H1 (cell line): ENCODE results near the gene PAQR9. TPM values are rescaled to one million over a fixed set of nuclear protein-coding genes. Genes with fewer than 3 reads are reported as not detected.

Source experiments
- CTCF ChIA-PET: fragments of 300-600 bp; sonication (Branson Sonifier 250); formaldehyde crosslinking; loops from one replicate; lab custom pipeline; 2021; ENCODE audit not compliant: partially characterized antibody; lab: Charles Lee
- POLR2A ChIA-PET: fragments of 300-600 bp; sonication (Branson Sonifier 250); formaldehyde crosslinking; loops from one replicate; lab custom pipeline; 2021; ENCODE audit warnings: inconsistent platforms; ENCODE audit not compliant: partially characterized antibody; lab: Charles Lee
- DNase-seq, 2 experiments: peaks; one replicate each; pipeline versions ENCODE4 v3.0.0 to v3.0.0-alpha.2; 2010 to 2022; ENCODE audit warnings: low spot score in 2 of 2, low read depth in 1 of 2, mixed read lengths in 1 of 2
- FAIRE-seq: peaks from 2 replicates; lab custom pipeline; 2011; peaks lifted over from hg19 to GRCh38; lab: Jason Lieb, UNC
- H2AFZ ChIP-seq: 2 replicates; pipeline ENCODE4 v1.8.1; 2012; ENCODE audit warnings: low read length, inconsistent platforms
- H2AK5ac ChIP-seq: 2 replicates; pipeline ENCODE4 v1.6.1; 2013; ENCODE audit warnings: low read depth, low read length
- H2BK120ac ChIP-seq: replicated peaks from 2 replicates; pipeline ENCODE3; 2013; ENCODE audit warnings: low read depth, low read length, inconsistent platforms
- H2BK12ac ChIP-seq: 2 replicates; pipeline ENCODE4 v1.6.1; 2013; ENCODE audit warnings: low read depth, low read length
- H2BK15ac ChIP-seq: 2 replicates; pipeline ENCODE4 v1.6.1; 2013; ENCODE audit warnings: low read length
- H2BK20ac ChIP-seq: 2 replicates; pipeline ENCODE4 v1.6.1; 2013; ENCODE audit warnings: low read length
- H2BK5ac ChIP-seq: 2 replicates; pipeline ENCODE4 v1.6.1; 2013; ENCODE audit warnings: low read depth, low read length
- H3K14ac ChIP-seq: 2 replicates; pipeline ENCODE4 v1.6.1; 2013; ENCODE audit warnings: inconsistent platforms; ENCODE audit not compliant: insufficient read length
- H3K18ac ChIP-seq: 2 replicates; pipeline ENCODE4 v1.6.1; 2013; ENCODE audit warnings: low read length; ENCODE audit errors: extremely low read depth
- H3K23ac ChIP-seq: 2 replicates; pipeline ENCODE4 v1.6.1; 2013; ENCODE audit warnings: inconsistent platforms; ENCODE audit not compliant: insufficient read length
- H3K23me2 ChIP-seq: 2 replicates; pipeline ENCODE4 v1.6.1; 2013; ENCODE audit warnings: low read depth, low read length
- H3K27ac ChIP-seq: 2 replicates; pipeline ENCODE4 v1.6.1; 2011; ENCODE audit warnings: low read depth, low read length, inconsistent platforms
- H3K27me3 ChIP-seq, 4 experiments: replicated peaks in 1 of 4; 1 replicate in 1 of 4; 2 replicates in 3 of 4; pipeline versions ENCODE4 v1.6.1 to v1.8.1; 2011 to 2013; ENCODE audit warnings: low read length in 3 of 4, mild to moderate bottlenecking in 3 of 4, inconsistent platforms in 2 of 4, mixed read lengths in 2 of 4, moderate library complexity in 1 of 4; ENCODE audit not compliant: control insufficient read depth in 3 of 4, insufficient read depth in 3 of 4; ENCODE audit errors: extremely low read depth in 1 of 4
- H3K36me3 ChIP-seq, 4 experiments: 2 replicates each; pipeline versions ENCODE4 v1.6.1 to v1.8.1; 2011 to 2013; ENCODE audit warnings: mild to moderate bottlenecking in 4 of 4, low read length in 3 of 4, moderate library complexity in 2 of 4, control low read depth in 1 of 4, inconsistent platforms in 1 of 4; ENCODE audit not compliant: insufficient read depth in 4 of 4, control insufficient read depth in 2 of 4
- H3K4ac ChIP-seq: replicated peaks from 2 replicates; pipeline ENCODE3; 2013; ENCODE audit warnings: low read length, low read depth, mixed read lengths, inconsistent platforms; ENCODE audit not compliant: insufficient read length
- H3K4me1 ChIP-seq, 4 experiments: replicated peaks in 1 of 4; 1 replicate in 1 of 4; 2 replicates in 3 of 4; pipeline versions ENCODE4 v1.6.1 to v1.8.1; 2011 to 2013; ENCODE audit warnings: low read length in 3 of 4, inconsistent platforms in 2 of 4, mixed read lengths in 1 of 4; ENCODE audit not compliant: insufficient read depth in 4 of 4, control insufficient read depth in 3 of 4
- H3K4me2 ChIP-seq, 2 experiments: 2 replicates each; pipeline versions ENCODE4 v1.6.1 to v1.8.1; 2011 to 2013; ENCODE audit warnings: low read depth in 2 of 2, low read length in 2 of 2, control low read depth in 1 of 2, inconsistent platforms in 1 of 2, mild to moderate bottlenecking in 1 of 2; ENCODE audit not compliant: insufficient read depth in 1 of 2
- H3K4me3 ChIP-seq, 4 experiments: fragments of 200-600, 300-600 bp in 1 of 4; sonication (generic), shearing (Covaris generic), sonication (Bioruptor Twin) in 1 of 4; 2 replicates each; pipeline versions ENCODE4 v1.5.1 to v1.8.1; 2011 to 2016; ENCODE audit warnings: low read length in 4 of 4, low read depth in 3 of 4, control low read depth in 2 of 4, inconsistent platforms in 2 of 4, mild to moderate bottlenecking in 2 of 4, mixed read lengths in 1 of 4, moderate library complexity in 1 of 4; ENCODE audit not compliant: insufficient read depth in 2 of 4; ENCODE audit errors: extremely low read depth in 1 of 4
- H3K56ac ChIP-seq: replicated peaks from 2 replicates; pipeline ENCODE3; 2013; ENCODE audit warnings: low read depth, mild to moderate bottlenecking, mixed read lengths, low read length, inconsistent platforms; ENCODE audit not compliant: insufficient read length
- H3K79me1 ChIP-seq: 2 replicates; pipeline ENCODE4 v1.6.1; 2013; ENCODE audit warnings: low read depth, low read length, control low read depth
- H3K79me2 ChIP-seq, 2 experiments: 2 replicates each; pipeline versions ENCODE4 v1.6.1 to v1.8.1; 2012 to 2013; ENCODE audit warnings: low read length in 2 of 2, mild to moderate bottlenecking in 2 of 2, inconsistent platforms in 1 of 2; ENCODE audit not compliant: insufficient read depth in 2 of 2, control insufficient read depth in 1 of 2
- H3K9ac ChIP-seq, 4 experiments: replicated peaks in 1 of 4; 1 replicate in 1 of 4; 2 replicates in 3 of 4; pipeline versions ENCODE4 v1.6.1 to v1.8.1; 2011 to 2013; ENCODE audit warnings: low read depth in 3 of 4, low read length in 3 of 4, control low read depth in 2 of 4, mild to moderate bottlenecking in 2 of 4, moderate library complexity in 2 of 4, inconsistent platforms in 1 of 4; ENCODE audit errors: extremely low read depth in 1 of 4
- H3K9me3 ChIP-seq, 2 experiments: 2 replicates each; pipeline versions ENCODE4 v1.6.1 to v1.8.1; 2012 to 2013; ENCODE audit warnings: mild to moderate bottlenecking in 2 of 2, moderate library complexity in 2 of 2, control low read depth in 1 of 2, inconsistent platforms in 1 of 2, low read depth in 1 of 2, low read length in 1 of 2, mixed read lengths in 1 of 2; ENCODE audit not compliant: insufficient read depth in 2 of 2
- H4K20me1 ChIP-seq, 2 experiments: replicated peaks in 1 of 2; 2 replicates each; pipeline versions ENCODE3 to v1.8.1; 2011 to 2013; ENCODE audit warnings: inconsistent platforms in 2 of 2, low read length in 2 of 2, mild to moderate bottlenecking in 1 of 2; ENCODE audit not compliant: insufficient read depth in 2 of 2, control insufficient read depth in 1 of 2
- H4K5ac ChIP-seq: 2 replicates; pipeline ENCODE4 v1.6.1; 2013; ENCODE audit warnings: low read length, low read depth, mixed read lengths, inconsistent platforms; ENCODE audit not compliant: insufficient read length
- H4K8ac ChIP-seq: 2 replicates; pipeline ENCODE4 v1.8.0; 2013; ENCODE audit warnings: mild to moderate bottlenecking, moderate library complexity, low read length, inconsistent platforms; ENCODE audit not compliant: insufficient read depth; ENCODE audit errors: extremely low read depth
- H4K91ac ChIP-seq: replicated peaks from 2 replicates; pipeline ENCODE3; 2013; ENCODE audit warnings: low read length, mixed read lengths, inconsistent platforms; ENCODE audit not compliant: insufficient read length
- CHD2 ChIP-seq: IDR thresholded peaks from 2 replicates; pipeline ENCODE4 v1.6.1; 2012; ENCODE audit warnings: low read length, improper control_type of control experiment
- GABPA ChIP-seq: IDR thresholded peaks from 2 replicates; pipeline ENCODE4 v1.6.1; 2011; ENCODE audit warnings: mild to moderate bottlenecking, low read length, moderate library complexity, borderline replicate concordance; ENCODE audit not compliant: insufficient read depth
- GTF2F1 ChIP-seq: IDR thresholded peaks from 2 replicates; pipeline ENCODE4 v1.6.1; 2012; ENCODE audit warnings: low read depth, low read length, improper control_type of control experiment, borderline replicate concordance
- JUN ChIP-seq: IDR thresholded peaks from 2 replicates; pipeline ENCODE4 v1.6.1; 2011; ENCODE audit warnings: low read depth, mild to moderate bottlenecking, improper control_type of control experiment, low read length
- NRF1 ChIP-seq: IDR thresholded peaks from 2 replicates; pipeline ENCODE4 v1.6.1; 2011; ENCODE audit warnings: mild to moderate bottlenecking, low read depth, low read length, improper control_type of control experiment
- RFX5 ChIP-seq: IDR thresholded peaks from 2 replicates; pipeline ENCODE4 v1.6.1; 2011; ENCODE audit warnings: low read depth, low read length, improper control_type of control experiment, borderline replicate concordance
- RNF2 ChIP-seq: fragments of 200-900, 300-1000 bp; sonication (generic); IDR thresholded peaks from 2 replicates; pipeline ENCODE4 v1.7.1; 2016; ENCODE audit warnings: borderline replicate concordance, low read depth, mild to moderate bottlenecking, antibody characterized with exemption, low read length; ENCODE audit not compliant: poor library complexity, severe bottlenecking; ENCODE audit errors: missing control alignments
- RXRA ChIP-seq: IDR thresholded peaks from 2 replicates; pipeline ENCODE4 v1.6.1; 2011; ENCODE audit warnings: low read depth, mild to moderate bottlenecking, low read length, moderate library complexity; ENCODE audit not compliant: insufficient read depth
- YY1 ChIP-seq: IDR thresholded peaks from 2 replicates; pipeline ENCODE4 v1.6.1; 2011; ENCODE audit warnings: low read depth, mild to moderate bottlenecking, low read length
- WGBS, 2 experiments: shearing (Covaris generic) in 1 of 2; methylation state at CpG; one replicate each; pipeline versions ENCODE4 v1.1.6 to v1.1.7; 2013 to 2015; ENCODE audit warnings: low lambda C conversion rate in 2 of 2, mixed read lengths in 2 of 2, inconsistent platforms in 1 of 2, low coverage in 1 of 2, missing lambda C conversion rate in 1 of 2; ENCODE audit not compliant: insufficient replicate concordance in 2 of 2, insufficient coverage in 1 of 2, insufficient read length in 1 of 2; ENCODE audit errors: extremely low coverage in 1 of 2, missing lambda C conversion rate in 1 of 2; 5-methylcytosine and 5-hydroxymethylcytosine counted together
- polyA plus RNA-seq, 7 experiments: library from polyadenylated mRNA; depleted of rRNA in 3 of 7; stranded (reverse) in 5 of 7; unstranded in 2 of 7; fragments of >200 nt in 5 of 7; fragments of 200-250 nt in 2 of 7; gene quantifications; 1 replicate in 5 of 7; 2 replicates in 1 of 7; 4 replicates in 1 of 7; pipeline versions ENCODE4 v1.2.1 to v1.2.3, GENCODE V29; 2011 to 2013; ENCODE audit warnings: missing spikeins in 2 of 7, mixed read lengths in 2 of 7
- total RNA-seq: library from RNA; stranded (reverse); fragmentation: NEBNext Ultra II Directional; extraction: Animal tissue kit (Norgen Biotek cat#: 25700); gene quantifications from 2 replicates; pipeline ENCODE4 v1.2.1, GENCODE V29; 2021
- TF ChIP-seq, protein P1 (sequence below), 3 experiments: IDR thresholded peaks; 1 replicate in 2 of 3; 2 replicates in 1 of 3; pipeline versions ENCODE4 v1.5.1 to v1.6.1; 2011; ENCODE audit warnings: low read length in 3 of 3, mild to moderate bottlenecking in 3 of 3, inconsistent platforms in 2 of 3, low read depth in 1 of 3, moderate library complexity in 1 of 3; ENCODE audit not compliant: insufficient read depth in 1 of 3; ENCODE audit errors: control extremely low read depth in 1 of 3

The PAQR9 gene
- total and polyA plus RNA-seq, 2 of the 8 experiments (the other 6 are each of a cell fraction or from before 2014, with no cell fraction given) = 2.6 to 5.2 TPM

- no peak overlapping the region for H2BK12ac ChIP-seq
- WGBS, 2 experiments = 94% methylated on average over 7 of the region's 7 CpGs; no CpG with 5 or more reads in 1 of the 2 experiments
- no peak overlapping the region for H3K4me2 ChIP-seq
- H3K14ac ChIP-seq = no peak overlapping the region
- H3K79me2 ChIP-seq = no peaks in the 10 kb centered on the region
- no peak overlapping the region for H2AFZ ChIP-seq
- no peaks in the 10 kb centered on the region for H3K4me1 ChIP-seq
- no peak overlapping the region for H2BK20ac ChIP-seq
- H4K5ac ChIP-seq = no peak overlapping the region
- H3K23me2 ChIP-seq = no peaks in the 10 kb centered on the region
- no peak overlapping the region for H3K27ac ChIP-seq
- H2BK5ac ChIP-seq = no peak overlapping the region
- H3K27me3 ChIP-seq = no peaks in the 10 kb centered on the region
- H2BK15ac ChIP-seq = no peak overlapping the region
- no peaks in the 10 kb centered on the region for H3K79me1 ChIP-seq
- H3K9me3 ChIP-seq = no peaks in the 10 kb centered on the region
- no peak overlapping the region for H3K4me3 ChIP-seq
- no peaks in the 10 kb centered on the region for H3K36me3 ChIP-seq
- H4K20me1 ChIP-seq = no peaks in the 10 kb centered on the region
- no peak overlapping the region for H3K18ac ChIP-seq
- H2BK120ac ChIP-seq = no peak overlapping the region
- no peak overlapping the region for H3K56ac ChIP-seq
- FAIRE-seq (no peak), DNase-seq (no peak)
- H2AK5ac ChIP-seq = no peak overlapping the region
- CTCF ChIA-PET = interaction anchor here (0.8 to 8.8 kb wide), 10 partner anchors 10 to 384 kb away, joined by 3 to 51 read pairs (median 4); no protein-coding TSS in a partner anchor
- H4K91ac ChIP-seq = no peak overlapping the region
- no peak overlapping the region for H3K23ac ChIP-seq
- H4K8ac ChIP-seq = no peak overlapping the region
- H3K9ac ChIP-seq = no peak overlapping the region
- POLR2A ChIA-PET = interaction anchor here (1.3 to 1.4 kb wide), 2 partner anchors 8 to 36 kb away, joined by 3 to 4 read pairs; partner anchors contain the start of gene PAQR9
- H3K4ac ChIP-seq = no peak overlapping the region
- TF ChIP-seq GABPA (no peak), JUN (no peak), GTF2F1 (no peak), CHD2 (no peak), YY1 (no peak), RXRA (no peak), RNF2 (no peak), RFX5 (no peak), NRF1 (no peak)
- TF ChIP-seq, protein P1, sequence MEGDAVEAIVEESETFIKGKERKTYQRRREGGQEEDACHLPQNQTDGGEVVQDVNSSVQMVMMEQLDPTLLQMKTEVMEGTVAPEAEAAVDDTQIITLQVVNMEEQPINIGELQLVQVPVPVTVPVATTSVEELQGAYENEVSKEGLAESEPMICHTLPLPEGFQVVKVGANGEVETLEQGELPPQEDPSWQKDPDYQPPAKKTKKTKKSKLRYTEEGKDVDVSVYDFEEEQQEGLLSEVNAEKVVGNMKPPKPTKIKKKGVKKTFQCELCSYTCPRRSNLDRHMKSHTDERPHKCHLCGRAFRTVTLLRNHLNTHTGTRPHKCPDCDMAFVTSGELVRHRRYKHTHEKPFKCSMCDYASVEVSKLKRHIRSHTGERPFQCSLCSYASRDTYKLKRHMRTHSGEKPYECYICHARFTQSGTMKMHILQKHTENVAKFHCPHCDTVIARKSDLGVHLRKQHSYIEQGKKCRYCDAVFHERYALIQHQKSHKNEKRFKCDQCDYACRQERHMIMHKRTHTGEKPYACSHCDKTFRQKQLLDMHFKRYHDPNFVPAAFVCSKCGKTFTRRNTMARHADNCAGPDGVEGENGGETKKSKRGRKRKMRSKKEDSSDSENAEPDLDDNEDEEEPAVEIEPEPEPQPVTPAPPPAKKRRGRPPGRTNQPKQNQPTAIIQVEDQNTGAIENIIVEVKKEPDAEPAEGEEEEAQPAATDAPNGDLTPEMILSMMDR (IDR thresholded peaks at IDR 0.05; ENCODE audit: control extremely low read depth in 1 of 3, insufficient read depth in 1 of 3, low read depth in 1 of 3, low read length in 3 of 3) = no peak
Observed at GRCh38 chr3:142972092-142972753, 8.7 kb upstream of the PAQR9 start.
